OCI-LY7 (cell line): ENCODE results near the gene LRBA. TPM values are rescaled to one million over a fixed set of nuclear protein-coding genes. Genes with fewer than 3 reads are reported as not detected.

ENCODE experiments used
- BruUV-seq: library from RNA; stranded (reverse); fragments of 400-500 nt; replicated peaks from 2 replicates; lab custom pipeline; 2021; lab: Mats Ljungman, UMichigan
- CTCF ChIA-PET: fragments of 300-600 bp; sonication (Branson Sonifier 250); formaldehyde crosslinking; loops from one replicate; lab custom pipeline; 2022; ENCODE audit warnings: antibody characterized with exemption; ENCODE audit not compliant: unreplicated experiment; lab: Charles Lee
- POLR2A ChIA-PET: fragments of 300-600 bp; sonication (Branson Sonifier 250); formaldehyde crosslinking; loops from one replicate; lab custom pipeline; 2022; ENCODE audit warnings: antibody characterized with exemption; lab: Charles Lee
- DNase-seq: peaks from one replicate; pipeline ENCODE4 v3.0.0-alpha.2; 2015; ENCODE audit warnings: low spot score
- H2AFZ ChIP-seq: fragments of 200-600 bp; sonication (generic), shearing (Covaris generic); 2 replicates; pipeline ENCODE4 v1.6.1; 2014; ENCODE audit warnings: mild to moderate bottlenecking, antibody characterized with exemption, low read length, moderate library complexity
- H3K27ac ChIP-seq: fragments of 200-600 bp; sonication (generic); 2 replicates; pipeline ENCODE4 v1.5.1; 2014; ENCODE audit warnings: mixed run types, low read depth, mild to moderate bottlenecking, moderate library complexity, low read length, inconsistent platforms; ENCODE audit not compliant: poor library complexity, severe bottlenecking
- H3K36me3 ChIP-seq: fragments of 200-600 bp; sonication (generic); 2 replicates; pipeline ENCODE4 v1.6.1; 2014; ENCODE audit warnings: mild to moderate bottlenecking, antibody characterized with exemption, low read length, moderate library complexity, mixed read lengths; ENCODE audit not compliant: insufficient read depth
- H3K4me1 ChIP-seq: fragments of 200-600 bp; sonication (generic); 2 replicates; pipeline ENCODE4 v1.5.1; 2014; ENCODE audit warnings: mild to moderate bottlenecking, low read length; ENCODE audit not compliant: insufficient read depth, poor library complexity, severe bottlenecking
- H3K4me2 ChIP-seq: fragments of 200-600 bp; sonication (generic); 2 replicates; pipeline ENCODE4 v1.6.1; 2014; ENCODE audit warnings: mild to moderate bottlenecking, low read length
- H3K4me3 ChIP-seq: fragments of 200-600 bp; sonication (generic); 2 replicates; pipeline ENCODE4 v1.5.1; 2014; ENCODE audit warnings: mild to moderate bottlenecking, low read depth, low read length; ENCODE audit not compliant: poor library complexity, severe bottlenecking
- H3K79me2 ChIP-seq: fragments of 200-600 bp; sonication (generic); 2 replicates; pipeline ENCODE4 v1.6.1; 2016; ENCODE audit warnings: low read depth, mild to moderate bottlenecking, low read length, moderate library complexity, mixed read lengths; ENCODE audit not compliant: insufficient read depth
- H3K9me2 ChIP-seq: fragments of 200-600 bp; sonication (generic); 2 replicates; pipeline ENCODE4 v1.6.1; 2016; ENCODE audit warnings: mild to moderate bottlenecking, low read length, mixed read lengths; ENCODE audit not compliant: insufficient read depth
- H3K9me3 ChIP-seq: fragments of 200-600 bp; sonication (generic); 2 replicates; pipeline ENCODE4 v1.6.1; 2014; ENCODE audit warnings: mild to moderate bottlenecking, mixed run types, low read length, mixed read lengths
- H4K20me1 ChIP-seq: fragments of 200-600 bp; sonication (generic); 2 replicates; pipeline ENCODE4 v1.6.1; 2014; ENCODE audit warnings: mild to moderate bottlenecking, antibody characterized with exemption, low read length, moderate library complexity, mixed read lengths; ENCODE audit not compliant: insufficient read depth
- CTCF ChIP-seq: fragments of 200-600 bp; sonication (generic); conservative IDR thresholded peaks from 2 replicates; pipeline ENCODE4 v1.5.1; 2014; ENCODE audit warnings: mild to moderate bottlenecking, antibody characterized with exemption, low read length, moderate library complexity, mixed read lengths
- EZH2phosphoT487 ChIP-seq: fragments of 200-600 bp; sonication (generic); IDR thresholded peaks from 2 replicates; pipeline ENCODE4 v1.6.1; 2018; ENCODE audit warnings: low read depth, borderline replicate concordance, mild to moderate bottlenecking, mixed run types, antibody characterized with exemption, low read length, moderate library complexity, mixed read lengths
- intact Hi-C: fragments of 100-400 bp; cut with micrococcal nuclease; formaldehyde crosslinking; loops from one replicate; pipeline ENCODE4 v1.10.0; 2022; ENCODE audit not compliant: unreplicated experiment
- total RNA-seq, 2 experiments: library from RNA; depleted of rRNA in 1 of 2; stranded (reverse); fragments of >200 nt in 1 of 2; shearing (Covaris generic) in 1 of 2; gene quantifications; 2 replicates each; pipeline ENCODE4 v1.2.3, GENCODE V29; 2014 to 2022

LRBA gene
- total RNA-seq, 2 experiments from 2014 or later, result 60.4 to 66.7 TPM

- H2AFZ ChIP-seq, result no peak overlapping the region
- no TSS peak for BruUV-seq
- intact Hi-C loops, result no loop called here
- TF ChIP-seq CTCF (no peak), EZH2phosphoT487 (no peak)
- DNase-seq, result no peak
- no peaks in the 10 kb centered on the region for H3K36me3 ChIP-seq
- no peaks in the 10 kb centered on the region for H3K9me2 ChIP-seq
- no peaks in the 10 kb centered on the region for H4K20me1 ChIP-seq
- no peaks in the 10 kb centered on the region for H3K4me1 ChIP-seq
- no peaks in the 10 kb centered on the region for H3K9me3 ChIP-seq
- no peaks in the 10 kb centered on the region for H3K79me2 ChIP-seq
- ChIA-PET POLR2A (no interaction called here), CTCF (no interaction called here)
- no peak overlapping the region for H3K4me2 ChIP-seq
- H3K27ac ChIP-seq, result no peak overlapping the region
- no peak overlapping the region for H3K4me3 ChIP-seq
These were observed 513.9 kb downstream of the LRBA start for GRCh38 chr4:150501009-150501727.

- Histone ChIP-seq H3K9me3 (no peaks in the 10 kb centered on the region), H3K4me3 (no peak overlapping the region), H3K79me2 (no peaks in the 10 kb centered on the region), H3K4me2 (no peak overlapping the region), H2AFZ (no peak overlapping the region), H3K4me1 (no peaks in the 10 kb centered on the region), H3K27ac (no peak overlapping the region), H3K9me2 (no peaks in the 10 kb centered on the region), H3K36me3 (no peaks in the 10 kb centered on the region), H4K20me1 (no peaks in the 10 kb centered on the region)
- no peak for DNase-seq
- ChIA-PET POLR2A (no interaction called here), CTCF (no interaction called here)
- TF ChIP-seq CTCF (no peak), EZH2phosphoT487 (no peak)
- BruUV-seq, result no TSS peak
- intact Hi-C loops, result no loop called here
These were observed 517.5 kb downstream of the LRBA start for GRCh38 chr4:150497612-150498011.

- Histone ChIP-seq H2AFZ (no peak overlapping the region), H3K79me2 (no peaks in the 10 kb centered on the region), H3K36me3 (no peaks in the 10 kb centered on the region), H3K9me3 (no peaks in the 10 kb centered on the region), H3K4me2 (no peak overlapping the region), H3K27ac (no peak overlapping the region), H3K4me3 (no peak overlapping the region), H3K9me2 (no peaks in the 10 kb centered on the region), H4K20me1 (no peaks in the 10 kb centered on the region), H3K4me1 (no peaks in the 10 kb centered on the region)
- TF ChIP-seq EZH2phosphoT487 (no peak), CTCF (no peak)
- CTCF ChIA-PET, result no interaction called here
- POLR2A ChIA-PET, result no interaction called here
- no peak for DNase-seq
- intact Hi-C loops, result no loop called here
- BruUV-seq, result no TSS peak
These were observed 519.5 kb downstream of the LRBA start for GRCh38 chr4:150495550-150495949.
